ENCODE data around the gene GAMT. TPM values are rescaled to one million over a fixed set of nuclear protein-coding genes. Genes with fewer than 3 reads are reported as not detected.
"Not testable (repeated sequence)": the region's sequence is repeated elsewhere in the genome, so short reads cannot be mapped to it uniquely, and the experiment has no call there.

The GAMT gene
- total RNA-seq, 1 donor from 2014 or later = 16.7 TPM

DNA sequence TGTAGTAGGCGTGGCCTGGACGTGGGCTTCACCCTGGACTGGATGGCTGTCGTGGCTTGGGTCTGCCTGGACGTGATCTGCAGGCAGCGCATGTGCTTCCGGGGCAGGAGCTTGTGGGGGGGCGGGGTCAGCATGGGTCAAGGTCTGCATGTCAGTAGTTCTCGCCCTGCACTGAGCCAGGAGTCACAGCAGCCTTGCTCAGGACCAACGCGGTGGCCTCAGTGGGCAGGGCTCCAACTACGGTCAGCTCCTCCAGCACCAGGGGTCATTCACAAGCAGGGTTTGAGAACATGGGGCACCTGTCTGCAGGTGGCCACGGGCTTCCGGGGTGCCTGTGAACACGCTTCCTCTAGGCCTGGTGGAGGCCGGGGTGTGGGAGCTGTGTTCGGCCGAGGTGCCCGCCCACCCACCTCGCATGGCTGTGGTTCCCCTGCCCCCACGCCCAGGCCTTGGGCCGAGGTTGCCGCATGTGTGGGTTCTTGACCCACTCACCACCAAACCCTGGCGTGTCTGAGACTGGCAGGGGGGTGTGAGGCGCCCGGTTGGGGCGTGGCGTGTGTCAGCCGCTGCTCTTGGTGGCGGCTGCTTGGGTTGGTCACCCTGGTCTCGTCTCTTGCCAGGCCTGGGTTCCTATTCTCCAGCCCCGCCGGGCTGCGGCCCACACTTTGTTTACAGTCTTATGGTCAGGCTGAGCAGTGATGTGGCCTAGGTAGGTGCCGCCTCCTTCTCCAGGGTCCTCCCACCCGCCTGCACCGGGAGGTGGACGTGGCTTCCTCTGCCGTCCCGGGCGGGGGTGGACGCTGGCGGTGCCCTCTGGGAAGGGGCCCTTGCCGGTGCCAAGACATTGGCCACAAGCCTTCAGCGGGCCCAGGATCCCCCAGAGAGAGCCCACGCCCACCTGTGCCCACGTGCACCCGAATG is 32.0 kb upstream of the GAMT start:
- no peak for DNase-seq

DNA sequence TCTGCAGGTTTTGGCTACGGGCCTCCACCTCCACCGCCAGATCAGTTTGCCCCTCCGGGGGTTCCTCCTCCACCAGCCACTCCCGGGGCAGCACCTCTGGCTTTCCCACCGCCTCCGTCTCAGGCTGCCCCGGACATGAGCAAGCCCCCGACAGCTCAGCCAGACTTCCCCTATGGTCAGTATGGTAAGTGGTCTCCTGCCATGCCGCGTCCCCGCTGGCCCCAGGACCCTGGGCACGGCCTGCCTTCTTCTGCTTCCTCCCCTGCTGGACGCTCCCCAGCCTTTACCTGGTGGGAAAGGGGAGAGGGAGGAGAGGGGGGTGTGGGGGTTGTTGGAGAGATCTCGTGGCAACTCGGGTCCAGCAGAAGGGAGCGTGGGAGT is 31.2 kb upstream of the GAMT start:
- no peak for DNase-seq

DNA sequence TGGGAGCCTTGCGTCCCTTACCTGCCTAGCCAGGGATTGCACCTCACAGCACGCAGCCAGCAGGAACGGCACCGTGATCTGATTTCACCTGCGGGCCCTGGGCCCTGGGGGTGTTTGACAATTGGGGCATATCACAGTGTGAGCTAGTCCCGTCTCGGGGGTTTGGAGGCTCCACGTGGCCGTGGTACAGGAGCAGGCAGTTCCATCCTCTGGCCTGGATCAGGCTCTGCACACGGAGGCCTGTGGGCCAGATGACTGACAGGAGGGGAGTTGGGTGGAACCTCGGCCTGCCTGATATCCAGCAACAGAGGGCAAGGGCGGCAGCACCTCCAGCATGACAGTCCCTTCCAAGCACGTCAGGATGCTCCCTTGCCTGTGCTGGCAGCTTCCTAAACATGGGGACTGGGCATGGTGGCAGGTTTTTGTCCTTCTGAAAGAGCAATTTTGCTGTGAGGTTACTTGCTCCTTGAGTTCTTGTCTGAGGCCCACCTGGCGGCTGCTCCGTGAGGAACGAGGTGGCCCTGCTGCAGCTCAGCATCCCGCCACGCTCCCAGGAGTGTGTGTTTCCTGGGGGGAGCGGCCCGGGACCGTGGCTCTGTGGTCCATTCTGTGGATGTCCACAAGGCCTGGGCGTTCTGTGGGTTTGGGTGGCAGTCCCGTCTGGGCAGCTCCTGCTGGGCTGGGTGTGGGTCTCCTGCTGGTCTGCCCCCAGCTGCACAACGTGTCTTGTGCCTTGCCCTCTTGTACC is 30.6 kb upstream of the GAMT start:
- DNase-seq = no peak

DNA sequence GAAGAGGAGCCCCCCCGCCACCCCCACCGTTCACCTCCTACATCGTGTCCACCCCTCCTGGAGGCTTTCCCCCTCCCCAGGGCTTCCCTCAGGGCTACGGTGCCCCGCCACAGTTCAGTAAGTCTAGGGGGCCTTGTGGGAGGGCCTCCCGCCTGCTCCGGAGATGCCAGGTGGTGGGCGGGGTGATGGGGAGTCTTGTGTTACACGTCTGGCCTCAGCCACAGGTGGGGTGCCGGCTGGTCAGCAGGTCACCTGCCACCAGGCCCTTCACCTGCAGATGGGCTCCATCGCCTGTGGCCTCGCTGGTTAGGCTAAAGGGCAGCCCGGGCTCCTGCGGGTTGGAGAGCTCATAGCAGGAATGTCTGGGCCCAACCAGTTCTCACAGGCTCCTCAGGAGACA is 28.9 kb upstream of the GAMT start:
- no peak for DNase-seq

DNA sequence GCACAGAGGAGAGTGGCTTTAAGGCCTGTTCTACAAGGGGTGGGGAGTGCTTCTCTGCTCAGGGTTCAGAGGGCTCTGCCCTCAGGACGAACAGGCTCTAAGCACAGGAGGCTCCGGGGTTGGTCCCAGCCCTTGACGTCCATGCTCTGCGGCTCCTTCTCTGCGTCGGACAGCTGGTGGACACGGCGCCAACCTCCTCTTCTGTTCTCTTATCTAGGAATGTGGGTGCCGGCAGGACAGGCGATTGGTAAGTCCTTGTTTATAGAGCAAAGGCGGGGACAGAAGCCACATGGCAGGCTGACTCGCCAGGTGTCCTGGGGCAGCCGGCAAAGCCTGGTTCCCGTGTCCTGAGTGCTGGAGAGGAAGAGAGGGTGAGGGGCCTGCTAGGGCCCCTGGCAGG is 28.4 kb upstream of the GAMT start:
- no peak for DNase-seq

DNA sequence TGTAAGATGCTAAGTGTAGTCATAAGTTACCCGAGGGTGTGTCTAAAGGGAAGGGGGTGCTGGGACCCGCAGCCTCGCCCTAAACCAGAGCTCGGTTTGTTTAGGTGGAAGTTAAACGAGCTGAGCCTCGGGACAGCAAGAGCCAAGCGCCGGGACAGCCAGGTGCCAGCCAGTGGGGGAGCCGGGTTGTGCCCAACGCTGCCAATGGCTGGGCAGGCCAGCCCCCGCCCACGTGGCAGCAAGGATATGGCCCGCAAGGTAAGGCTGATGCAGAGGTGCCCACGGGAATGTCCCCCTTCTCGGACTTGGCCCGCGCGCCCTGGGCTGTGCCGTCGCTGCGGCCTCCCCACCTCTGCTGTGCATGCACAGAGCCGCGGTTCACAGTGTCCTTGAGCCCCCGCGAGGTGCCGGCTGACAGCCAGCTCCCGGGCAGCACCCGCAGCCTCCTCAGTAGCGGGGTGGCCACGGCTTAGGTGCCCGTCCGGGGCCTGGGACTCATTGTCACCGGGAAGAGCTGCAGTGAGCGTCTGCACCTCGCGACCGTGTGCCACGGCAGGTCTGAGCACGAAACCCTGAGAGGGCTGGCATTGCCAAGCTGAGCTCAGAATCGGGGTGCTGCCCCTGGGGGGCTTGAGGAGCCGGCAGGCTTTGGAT is 27.5 kb upstream of the GAMT start:
- no peak for DNase-seq

DNA sequence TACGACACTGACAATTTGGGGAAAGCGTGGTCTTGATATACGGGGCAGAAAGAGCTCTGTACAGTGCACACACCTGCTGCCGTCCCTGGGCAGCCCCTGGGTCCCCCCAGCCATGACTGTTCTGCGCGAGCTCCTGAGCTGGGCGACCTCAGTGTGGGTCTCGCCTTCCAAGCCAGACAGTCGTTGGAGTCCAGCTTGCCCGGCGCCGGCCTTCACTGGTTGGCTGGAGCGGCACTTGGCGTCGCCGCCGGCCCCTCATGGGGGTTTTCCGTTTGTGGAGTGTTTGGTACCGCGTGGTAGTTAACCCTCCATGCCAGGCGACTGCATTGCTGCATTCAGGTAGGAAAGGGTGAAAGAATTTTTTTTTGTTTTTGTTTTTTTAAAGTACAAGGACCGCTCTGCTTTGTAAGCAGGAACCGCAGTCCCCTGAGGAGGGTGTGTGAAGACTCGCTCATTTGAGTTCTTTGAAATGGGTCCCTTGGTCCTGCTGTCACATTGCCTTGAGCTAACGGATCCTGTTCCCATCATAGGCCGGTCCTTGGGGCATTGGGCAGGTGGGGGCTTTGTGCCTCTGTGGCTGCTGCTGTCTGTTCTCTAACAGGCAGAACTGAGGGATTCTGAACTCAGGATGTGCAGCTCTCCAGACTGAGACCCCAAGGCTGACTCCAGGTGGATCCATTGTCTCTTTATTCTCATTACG is 26.0 kb upstream of the GAMT start:
- DNase-seq = no peak

DNA sequence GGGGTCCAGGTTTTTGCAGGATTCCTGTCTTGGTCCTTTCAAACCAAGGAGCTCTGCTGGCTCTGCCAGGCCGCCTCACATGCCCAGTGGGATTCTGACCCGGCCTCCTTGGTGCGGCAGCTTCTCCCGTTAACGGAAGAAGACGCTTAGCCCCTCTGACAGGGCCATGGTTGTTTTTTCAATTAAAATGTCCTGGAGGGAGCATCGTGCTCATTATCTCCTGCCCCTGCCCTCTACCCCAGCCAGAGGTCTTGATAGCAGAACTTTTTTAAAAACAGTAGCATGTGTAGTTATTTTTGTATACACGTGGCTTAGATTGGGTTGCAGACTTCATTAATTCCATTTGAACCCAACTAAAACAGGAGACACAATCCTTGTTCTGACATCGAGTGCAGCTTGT is 25.4 kb upstream of the GAMT start:
- DNase-seq = no peak

DNA sequence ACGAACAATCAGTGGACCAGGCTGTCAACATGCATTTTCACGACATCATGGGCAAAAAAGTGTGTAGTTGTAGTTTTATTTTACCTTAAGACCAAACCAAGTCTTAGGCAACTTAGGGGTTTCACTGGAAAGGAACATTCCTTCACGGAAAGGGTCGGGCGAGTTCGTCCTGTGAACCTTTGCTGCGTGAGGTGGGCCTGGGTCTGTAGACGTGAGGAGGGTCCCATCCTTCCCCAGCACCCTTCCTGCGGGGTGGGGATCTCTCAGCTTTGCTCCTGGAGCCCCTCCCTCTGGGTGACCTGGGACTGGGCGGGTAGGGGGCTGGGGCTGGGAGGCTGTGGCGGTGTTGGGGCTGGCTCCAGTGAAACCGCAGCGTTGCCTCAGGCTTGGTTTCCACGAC is 24.6 kb upstream of the GAMT start:
- DNase-seq = no peak

DNA sequence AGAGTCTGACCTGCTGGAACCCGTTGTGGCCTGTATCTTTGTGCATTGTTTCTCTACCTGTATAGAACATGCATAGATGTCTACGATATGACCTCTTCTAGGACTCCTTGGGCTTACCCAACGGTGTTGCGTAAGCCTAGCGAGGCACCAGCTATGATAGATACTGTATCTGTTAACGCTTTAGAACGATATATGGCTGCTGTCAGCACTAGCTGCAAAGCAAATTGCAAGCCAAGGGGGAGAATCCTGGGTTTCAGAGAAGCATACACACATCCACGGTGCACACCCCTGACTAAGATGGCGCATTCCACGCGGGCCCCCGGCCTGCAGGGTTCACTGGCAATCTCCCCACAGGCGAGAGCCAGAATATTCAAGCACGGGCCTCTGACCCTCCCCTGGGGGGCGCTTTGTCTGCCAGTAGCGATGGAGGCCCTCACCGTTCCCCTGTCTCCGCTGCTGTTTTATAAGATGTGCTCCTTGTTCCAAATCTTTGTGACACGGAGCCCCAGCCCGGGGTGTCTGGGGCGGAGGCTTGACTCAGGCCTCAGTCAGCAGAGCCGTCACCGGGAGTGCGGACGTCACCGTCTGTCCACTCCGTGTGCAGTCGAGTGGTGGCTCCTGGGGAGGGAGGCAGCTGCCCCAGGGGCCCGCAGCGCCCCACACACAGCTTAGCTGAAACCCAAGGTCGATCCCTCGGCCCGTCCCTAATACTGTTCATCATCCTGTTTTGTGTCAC is 23.9 kb upstream of the GAMT start:
- DNase-seq = no peak

DNA sequence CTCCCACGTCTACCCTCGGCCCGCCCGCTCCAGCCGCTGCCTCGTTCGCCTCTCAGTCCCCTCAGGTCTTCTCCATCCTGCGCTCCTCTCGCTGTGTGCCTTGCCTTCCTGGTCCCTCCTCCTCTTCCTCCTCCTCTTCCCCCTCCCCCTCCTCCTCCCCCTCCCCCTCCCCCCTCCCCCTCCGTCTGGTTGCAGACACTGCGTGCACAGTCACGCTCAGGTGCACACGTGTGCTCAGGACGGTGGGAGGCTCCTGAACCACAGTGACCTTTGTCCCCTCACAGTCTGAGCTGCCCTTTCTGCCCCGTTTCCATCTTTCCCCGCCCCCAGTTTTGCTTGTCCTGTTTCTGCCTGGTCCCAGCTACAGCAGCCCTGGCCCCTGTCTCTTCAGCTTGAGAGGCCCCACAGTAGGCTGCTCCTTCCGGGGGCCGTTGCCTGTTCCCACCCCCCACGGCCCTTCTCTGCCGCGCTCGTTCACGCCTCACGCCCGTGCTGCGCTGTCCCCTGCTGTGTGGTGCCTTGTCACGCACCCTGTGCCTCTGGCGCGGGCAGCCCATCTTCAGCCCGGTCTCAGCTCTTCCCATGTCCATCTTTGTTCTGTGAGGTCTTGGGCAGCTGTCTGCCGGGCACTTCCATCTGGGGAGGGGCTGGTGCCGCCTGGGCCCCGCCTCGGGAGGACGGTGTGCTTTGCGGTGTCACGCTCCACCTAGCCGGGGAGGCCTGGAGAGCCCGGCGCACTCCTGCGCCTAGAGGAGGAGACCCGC is 23.0 kb upstream of the GAMT start:
- DNase-seq = no peak

DNA sequence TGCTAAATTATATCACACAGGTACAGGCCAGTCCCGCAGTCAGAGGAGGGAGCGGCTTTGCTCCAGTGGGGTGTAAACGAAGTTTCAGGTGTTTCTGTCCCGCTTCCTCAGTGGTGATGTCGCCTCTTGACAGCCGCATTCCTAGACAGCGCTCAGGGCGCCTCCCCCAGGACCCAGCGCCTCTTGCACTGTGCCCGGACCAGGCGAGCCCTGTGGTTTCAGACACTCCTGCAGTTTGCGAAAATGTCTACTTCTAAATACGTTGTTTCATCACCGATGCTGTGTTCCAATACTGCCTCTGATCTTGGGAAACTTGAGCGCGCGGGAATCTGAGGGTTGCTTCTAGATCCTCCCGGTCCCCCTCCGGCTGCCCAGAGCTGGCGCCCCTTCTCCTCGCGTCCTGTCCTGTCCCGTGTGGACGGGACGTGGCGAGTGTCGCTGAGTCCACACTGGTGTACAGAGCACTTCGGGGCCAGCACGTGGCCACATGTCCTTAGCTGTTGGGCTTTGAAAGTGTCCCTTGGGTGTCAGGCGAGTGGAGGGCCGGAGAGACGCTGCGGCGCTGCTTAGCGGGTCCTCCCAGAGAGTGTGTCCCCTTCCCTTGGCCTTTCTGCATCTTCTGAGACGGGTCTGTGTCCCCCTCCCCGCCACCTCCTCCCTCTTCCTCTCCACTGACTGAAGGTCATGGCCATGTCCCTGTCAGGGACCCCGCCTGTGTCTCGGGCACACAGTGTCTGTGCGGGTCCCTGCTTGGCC is 22.3 kb upstream of the GAMT start:
- DNase-seq = no peak

DNA sequence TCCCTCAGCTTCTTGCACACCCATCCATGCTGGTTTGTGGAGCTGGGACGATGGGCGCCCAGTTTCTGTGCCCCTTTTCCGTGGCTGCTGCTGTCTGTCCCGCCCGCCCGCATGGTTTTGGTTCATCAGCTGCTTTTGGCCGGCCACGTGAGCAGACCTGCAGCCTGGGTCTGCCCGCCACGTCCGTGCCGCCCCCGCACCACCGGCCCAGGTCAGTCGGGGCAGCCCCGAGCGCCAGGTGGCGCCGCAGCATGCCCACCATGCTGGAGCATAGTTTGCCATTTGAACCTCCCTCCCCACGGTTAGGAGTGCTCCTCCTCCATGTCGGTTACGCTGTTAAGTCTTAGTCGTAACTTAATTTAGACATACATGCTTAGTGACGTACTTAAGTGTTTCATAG is 21.6 kb upstream of the GAMT start:
- no peak for DNase-seq

DNA sequence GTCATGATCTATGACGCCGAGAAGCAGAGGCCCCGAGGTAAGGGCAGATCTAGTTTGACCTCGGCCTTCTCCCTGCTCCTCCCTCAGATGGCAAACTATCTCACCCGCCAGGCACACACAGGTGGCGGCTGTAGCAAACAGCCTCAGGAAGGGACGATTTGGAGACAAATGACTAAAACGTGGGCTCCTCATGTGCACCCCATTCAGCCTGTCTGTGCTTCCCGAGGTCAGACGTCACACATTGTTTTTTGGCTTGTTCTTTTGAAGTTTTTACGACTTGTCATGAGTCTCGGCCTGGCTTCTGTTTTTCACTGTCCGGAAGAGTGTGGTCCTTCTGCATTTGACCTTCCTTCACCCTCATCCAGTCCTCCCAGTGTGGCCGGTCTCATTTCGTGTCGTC is 21.0 kb upstream of the GAMT start:
- DNase-seq = no peak

DNA sequence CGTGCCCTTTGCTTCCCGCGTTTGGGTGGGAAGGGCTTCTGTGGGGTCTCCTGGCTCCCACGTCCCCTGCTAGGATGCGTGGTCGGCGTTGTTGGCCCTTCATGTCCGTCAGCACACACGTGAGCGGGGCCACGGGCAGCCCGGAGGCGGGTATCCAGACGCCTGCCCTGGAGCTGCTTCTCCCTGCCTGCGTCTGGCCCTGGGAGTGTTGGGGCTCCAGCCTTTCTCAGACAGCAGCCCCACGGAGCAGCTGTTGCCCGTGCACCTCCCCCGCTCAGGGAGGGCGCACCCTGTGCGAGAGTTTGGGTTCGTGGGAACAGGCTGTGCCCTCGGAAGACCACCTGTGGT is 20.6 kb upstream of the GAMT start:
- DNase-seq = no peak

DNA sequence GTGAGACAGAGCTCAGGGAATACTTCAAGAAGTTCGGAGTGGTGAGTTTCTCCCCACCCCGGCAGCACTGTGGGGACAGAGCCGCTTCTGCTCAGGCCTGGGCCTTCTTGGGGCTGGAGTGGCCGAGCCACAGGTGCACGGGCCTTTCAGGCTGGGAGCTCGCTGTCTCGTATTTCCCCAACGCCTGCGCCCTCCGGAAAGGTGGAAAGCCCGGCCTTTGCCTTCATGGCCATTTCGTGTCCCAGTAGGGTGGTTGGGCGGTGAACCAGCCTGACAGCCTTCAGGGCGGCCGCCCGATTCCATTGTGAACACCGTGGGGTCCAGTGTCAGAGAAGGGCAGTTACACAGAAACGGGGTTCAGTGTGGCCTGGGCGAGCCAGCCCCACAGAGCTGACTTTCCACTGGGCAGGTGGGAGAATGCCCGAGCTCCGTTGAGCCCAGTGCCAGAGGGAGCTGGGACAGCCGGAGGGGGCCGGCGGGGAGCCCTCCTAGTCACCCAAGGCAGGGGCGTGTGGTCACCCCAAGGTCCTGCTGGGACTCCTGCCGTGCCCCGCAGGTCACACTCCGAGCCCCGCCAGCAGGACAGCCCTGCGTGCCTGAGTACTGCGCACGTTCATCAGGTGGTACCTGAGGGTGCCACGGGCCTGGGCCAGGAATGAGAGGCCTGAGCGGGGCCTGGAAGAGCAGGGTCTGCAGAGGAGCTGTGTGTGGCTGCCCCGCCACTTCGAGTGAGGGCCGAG is 20.0 kb upstream of the GAMT start:
- no peak for DNase-seq

DNA sequence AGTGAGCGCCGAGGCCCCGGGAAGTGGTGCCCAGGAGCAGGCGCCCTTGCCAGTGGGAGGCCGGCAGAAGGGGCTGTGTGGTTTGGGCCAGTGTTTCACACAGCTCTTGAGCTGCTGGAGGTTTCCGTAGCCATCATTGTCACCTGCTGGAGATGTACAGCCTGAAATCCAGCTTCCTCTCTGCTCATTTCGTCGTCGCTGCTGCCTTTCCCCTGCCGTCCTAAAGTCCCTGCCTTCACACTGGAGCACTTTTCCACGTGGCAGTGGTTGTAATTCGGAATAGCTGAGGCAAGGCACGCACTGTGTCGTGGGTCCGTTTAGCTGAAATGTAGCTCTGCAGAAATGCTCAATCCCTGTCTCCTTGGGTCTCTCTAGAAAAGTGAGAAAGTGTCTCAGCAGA is 19.2 kb upstream of the GAMT start:
- DNase-seq = no peak

DNA sequence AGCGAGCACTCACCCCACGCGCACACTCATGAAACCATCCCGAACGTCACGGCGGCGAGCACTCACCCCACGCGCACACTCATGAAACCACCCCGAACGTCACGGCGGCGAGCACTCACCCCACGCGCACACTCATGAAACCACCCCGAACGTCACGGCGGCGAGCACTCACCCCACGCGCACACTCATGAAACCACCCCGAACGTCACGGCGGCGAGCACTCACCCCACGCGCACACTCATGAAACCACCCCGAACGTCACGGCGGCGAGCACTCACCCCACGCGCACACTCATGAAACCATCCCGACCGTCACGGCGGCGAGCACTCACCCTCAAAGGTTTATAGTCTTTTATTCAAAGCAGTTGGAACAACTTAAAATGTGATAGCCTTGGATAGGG is 18.7 kb upstream of the GAMT start:
- DNase-seq = not testable (repeated sequence)

DNA sequence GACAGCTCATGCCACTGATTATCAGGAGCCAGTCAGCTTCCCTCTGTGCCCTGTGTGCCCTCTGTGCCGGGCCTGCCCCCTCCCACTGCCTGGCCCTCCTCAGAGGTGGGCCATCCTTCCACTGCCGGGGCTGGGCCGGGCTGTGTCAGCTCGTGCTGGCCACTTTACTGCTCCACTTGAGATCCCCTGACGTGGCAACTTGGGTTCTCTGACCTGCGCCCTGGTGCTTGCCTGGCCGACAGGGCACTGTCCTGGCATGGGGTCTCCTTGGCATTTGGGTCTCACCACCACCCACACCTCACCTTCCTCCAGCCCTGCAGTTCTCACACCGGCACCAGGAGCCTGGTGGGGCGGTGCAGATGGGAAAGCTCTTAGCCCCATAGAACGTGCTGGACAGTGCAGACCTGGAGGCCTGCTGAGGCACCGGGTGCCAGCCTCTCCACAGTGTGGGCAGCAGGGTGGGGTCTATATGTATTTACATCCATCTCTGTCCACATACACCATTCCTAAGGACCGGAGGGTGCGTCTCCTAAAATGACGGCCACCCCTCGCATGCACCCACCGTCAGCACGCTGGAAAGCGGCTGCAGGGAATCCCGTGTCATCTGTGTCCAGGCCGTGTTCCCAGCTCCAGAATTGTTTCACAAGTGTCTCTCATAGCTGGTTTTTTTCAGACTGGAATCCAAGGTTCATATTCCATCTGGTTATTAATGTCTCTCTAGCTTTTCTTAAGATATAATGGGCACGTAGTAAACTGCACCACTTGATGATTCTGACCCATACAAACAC is 17.8 kb upstream of the GAMT start:
- no peak for DNase-seq
